ENCODE results near the gene EPB41.

GRCh38 chr1:29121516-29121935 lies 207.2 kb downstream of the EPB41 start:
- TF ChIP-seq, protein P1, sequence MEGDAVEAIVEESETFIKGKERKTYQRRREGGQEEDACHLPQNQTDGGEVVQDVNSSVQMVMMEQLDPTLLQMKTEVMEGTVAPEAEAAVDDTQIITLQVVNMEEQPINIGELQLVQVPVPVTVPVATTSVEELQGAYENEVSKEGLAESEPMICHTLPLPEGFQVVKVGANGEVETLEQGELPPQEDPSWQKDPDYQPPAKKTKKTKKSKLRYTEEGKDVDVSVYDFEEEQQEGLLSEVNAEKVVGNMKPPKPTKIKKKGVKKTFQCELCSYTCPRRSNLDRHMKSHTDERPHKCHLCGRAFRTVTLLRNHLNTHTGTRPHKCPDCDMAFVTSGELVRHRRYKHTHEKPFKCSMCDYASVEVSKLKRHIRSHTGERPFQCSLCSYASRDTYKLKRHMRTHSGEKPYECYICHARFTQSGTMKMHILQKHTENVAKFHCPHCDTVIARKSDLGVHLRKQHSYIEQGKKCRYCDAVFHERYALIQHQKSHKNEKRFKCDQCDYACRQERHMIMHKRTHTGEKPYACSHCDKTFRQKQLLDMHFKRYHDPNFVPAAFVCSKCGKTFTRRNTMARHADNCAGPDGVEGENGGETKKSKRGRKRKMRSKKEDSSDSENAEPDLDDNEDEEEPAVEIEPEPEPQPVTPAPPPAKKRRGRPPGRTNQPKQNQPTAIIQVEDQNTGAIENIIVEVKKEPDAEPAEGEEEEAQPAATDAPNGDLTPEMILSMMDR (IDR thresholded peaks at IDR 0.05): peak in 1 of 4 experiments; percentile 25
- TF ChIP-seq POLR2A (IDR thresholded peaks at IDR 0.05) (no peak), POLR2AphosphoS5 (IDR thresholded peaks at IDR 0.05) (no peak)
